Activated CD4-positive, alpha-beta T cell treated with anti-CD3 and anti-CD28 coated beads, Interleukin-2, amount 10 ng/mL, durations not matched to agents 7 days and 5 days (primary cell): ENCODE data around the gene ADAM33. TPM values are rescaled to one million over a fixed set of nuclear protein-coding genes. Genes with fewer than 3 reads are reported as not detected.

ENCODE experiments used
- CTCF ChIA-PET: fragments of 350-600 bp; sonication (Branson Sonifier 250); formaldehyde crosslinking; loops from one replicate; lab custom pipeline; 2021; ENCODE audit warnings: antibody characterized with exemption; lab: Charles Lee
- POLR2A ChIA-PET: fragments of 350-600 bp; sonication (Branson Sonifier 250); formaldehyde crosslinking; loops from one replicate; lab custom pipeline; 2021; ENCODE audit warnings: antibody characterized with exemption; lab: Charles Lee
- DNase-seq: peaks from one replicate; pipeline ENCODE4 v3.0.0-alpha.2; 2020
- H3K27ac Mint-ChIP-seq: one replicate; pipeline ENCODE4 v1.8.0; 2021; ENCODE audit warnings: mild to moderate bottlenecking, moderate library complexity, mixed read lengths
- H3K27me3 Mint-ChIP-seq: one replicate; pipeline ENCODE4 v1.8.0; 2021; ENCODE audit warnings: mixed read lengths
- H3K36me3 Mint-ChIP-seq: one replicate; pipeline ENCODE4 v1.8.0; 2021; ENCODE audit warnings: low read depth, mixed read lengths
- H3K4me1 Mint-ChIP-seq: one replicate; pipeline ENCODE4 v1.8.0; 2021; ENCODE audit warnings: mixed read lengths
- H3K4me3 Mint-ChIP-seq: one replicate; pipeline ENCODE4 v1.8.0; 2021; ENCODE audit warnings: mild to moderate bottlenecking, moderate library complexity, mixed read lengths
- H3K9me3 Mint-ChIP-seq: one replicate; pipeline ENCODE4 v1.8.0; 2021; ENCODE audit warnings: mixed read lengths
- total RNA-seq, 2 experiments: library from RNA; stranded (reverse); gene quantifications; one replicate each; pipeline ENCODE4 v1.2.3, GENCODE V29; 2021

ADAM33 gene
- total RNA-seq, 2 experiments from 2014 or later, result not detected

DNA sequence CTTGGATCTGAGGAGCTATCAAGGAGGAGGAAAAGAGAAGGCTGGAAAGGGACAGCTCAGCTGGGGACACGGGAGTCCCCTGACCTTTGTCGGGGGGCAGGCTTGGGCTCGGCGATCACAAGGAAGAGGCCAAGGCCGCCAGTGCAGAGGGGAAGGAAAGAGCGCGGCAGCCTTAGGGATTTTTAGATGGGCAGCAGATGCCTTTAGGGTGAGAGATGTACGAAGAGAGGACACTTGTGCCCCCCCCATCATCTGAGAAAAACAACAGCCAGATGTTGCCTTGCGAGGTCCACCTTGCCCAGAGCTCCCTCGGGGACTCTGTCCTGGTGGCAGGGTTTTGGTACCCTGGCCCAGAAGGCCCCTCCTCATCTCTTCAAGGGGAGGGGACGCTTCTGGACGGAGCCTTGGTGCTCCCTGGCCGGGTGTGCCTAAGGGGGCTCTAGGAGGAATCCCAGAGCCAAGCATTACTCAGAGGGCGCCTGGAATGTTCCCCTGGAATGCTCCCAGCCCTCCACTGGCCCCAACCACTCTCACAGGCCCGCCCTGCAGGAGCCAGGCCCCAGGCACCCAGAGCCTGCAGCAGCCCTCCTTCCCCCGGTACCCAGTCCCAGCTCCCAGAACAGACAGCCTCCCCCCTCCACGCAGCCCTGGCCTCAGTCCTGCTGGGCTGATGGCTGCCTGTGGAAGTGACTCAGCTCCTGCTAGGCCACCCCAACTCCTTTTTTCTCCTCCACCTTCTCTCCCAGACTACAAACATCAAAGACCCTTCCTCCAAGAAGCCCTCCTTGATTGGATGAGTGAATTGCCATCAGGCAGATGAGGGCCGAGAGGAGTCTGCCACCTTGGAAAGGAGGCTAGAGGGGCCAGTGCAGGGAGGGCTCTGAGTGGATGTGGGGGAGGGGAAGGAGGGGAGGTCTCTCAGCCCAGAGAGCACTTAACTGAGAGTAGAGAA lies 1.8 kb downstream of the ADAM33 start:
- Mint-ChIP-seq H3K4me1 (peaks cover 3% of the 10 kb centered on the region), H3K27me3 (peaks cover 58% of the 10 kb centered on the region), H3K4me3 (no peak overlapping the region), H3K36me3 (no peaks in the 10 kb centered on the region), H3K27ac (no peak overlapping the region), H3K9me3 (no peaks in the 10 kb centered on the region)
- DNase-seq, result no peak
- ChIA-PET POLR2A (no interaction called here), CTCF (interaction anchor here (0.6 to 1.7 kb wide), 3 partner anchors 15 to 205 kb away, joined by 3 read pairs; no protein-coding TSS in a partner anchor)

GRCh38 chr20:3678856-3679720 lies 2.7 kb downstream of the ADAM33 start:
- Mint-ChIP-seq H3K4me3 (no peak overlapping the region), H3K27me3 (peaks cover 60% of the 10 kb centered on the region), H3K9me3 (no peaks in the 10 kb centered on the region), H3K4me1 (peaks cover 3% of the 10 kb centered on the region), H3K27ac (no peak overlapping the region), H3K36me3 (no peaks in the 10 kb centered on the region)
- CTCF ChIA-PET, result interaction anchor here (0.6 to 2.2 kb wide), 4 partner anchors 13 to 204 kb away, joined by 3 to 6 read pairs (median 3); no protein-coding TSS in a partner anchor
- POLR2A ChIA-PET, result no interaction called here
- DNase-seq, result no peak

DNA sequence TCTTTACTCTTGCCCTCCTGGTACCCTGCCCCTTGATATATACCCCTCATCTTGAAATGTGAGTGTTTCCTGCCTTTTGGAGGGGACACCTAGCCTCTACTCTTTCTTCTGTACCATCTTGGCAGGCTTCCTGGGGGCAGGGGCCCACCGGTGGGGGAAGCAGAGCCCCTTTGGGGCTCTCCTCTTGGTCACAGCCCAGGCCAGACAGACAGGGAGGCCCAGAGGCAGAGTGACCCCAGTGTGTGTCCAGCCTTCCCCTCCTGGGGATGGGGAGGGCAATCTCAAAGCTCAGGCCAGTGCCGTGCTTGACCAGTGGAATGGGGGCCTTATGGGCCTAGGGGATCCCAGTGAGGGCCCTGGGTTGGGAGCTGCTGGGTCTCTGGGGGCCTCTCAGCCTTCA lies 3.6 kb downstream of the ADAM33 start:
- Mint-ChIP-seq H3K27ac (no peak overlapping the region), H3K27me3 (peaks cover 55% of the 10 kb centered on the region), H3K4me3 (no peak overlapping the region), H3K9me3 (no peaks in the 10 kb centered on the region), H3K4me1 (peaks cover 3% of the 10 kb centered on the region), H3K36me3 (no peaks in the 10 kb centered on the region)
- no peak for DNase-seq
- POLR2A ChIA-PET, result no interaction called here
- CTCF ChIA-PET, result interaction anchor here (1.0 to 2.2 kb wide), 3 partner anchors 12 to 26 kb away, joined by 3 to 6 read pairs (median 4); no protein-coding TSS in a partner anchor

DNA sequence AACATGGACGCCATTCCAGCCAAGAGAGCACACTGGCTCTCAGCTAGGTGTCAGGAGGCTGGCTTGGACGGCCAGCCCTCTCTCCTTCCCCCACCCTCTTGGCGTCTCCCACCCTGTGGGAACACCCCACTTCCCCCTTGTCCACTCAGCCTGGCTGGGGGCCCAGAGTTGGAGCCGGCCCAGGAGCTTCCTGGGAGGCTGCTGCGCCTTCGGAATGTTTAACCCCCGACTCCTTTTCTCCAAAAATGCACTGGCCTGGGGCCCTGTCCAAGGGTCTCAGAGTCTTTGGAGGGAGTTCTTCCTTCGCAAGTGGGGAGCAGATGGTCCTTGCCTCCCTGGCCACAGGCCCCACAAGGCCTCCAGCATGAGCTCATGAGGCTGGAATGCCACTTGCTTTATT lies 4.1 kb downstream of the ADAM33 start:
- H3K36me3 Mint-ChIP-seq, result no peaks in the 10 kb centered on the region
- H3K9me3 Mint-ChIP-seq, result no peaks in the 10 kb centered on the region
- POLR2A ChIA-PET, result no interaction called here
- no peak for DNase-seq
- peaks cover 56% of the 10 kb centered on the region for H3K27me3 Mint-ChIP-seq
- H3K4me3 Mint-ChIP-seq, result no peak overlapping the region
- CTCF ChIA-PET, result interaction anchor here (1.0 to 2.4 kb wide), 6 partner anchors 12 to 90 kb away, joined by 3 to 10 read pairs (median 5); partner anchors contain the start of gene ADISSP
- H3K4me1 Mint-ChIP-seq, result peaks cover 6% of the 10 kb centered on the region
- H3K27ac Mint-ChIP-seq, result no peak overlapping the region

DNA sequence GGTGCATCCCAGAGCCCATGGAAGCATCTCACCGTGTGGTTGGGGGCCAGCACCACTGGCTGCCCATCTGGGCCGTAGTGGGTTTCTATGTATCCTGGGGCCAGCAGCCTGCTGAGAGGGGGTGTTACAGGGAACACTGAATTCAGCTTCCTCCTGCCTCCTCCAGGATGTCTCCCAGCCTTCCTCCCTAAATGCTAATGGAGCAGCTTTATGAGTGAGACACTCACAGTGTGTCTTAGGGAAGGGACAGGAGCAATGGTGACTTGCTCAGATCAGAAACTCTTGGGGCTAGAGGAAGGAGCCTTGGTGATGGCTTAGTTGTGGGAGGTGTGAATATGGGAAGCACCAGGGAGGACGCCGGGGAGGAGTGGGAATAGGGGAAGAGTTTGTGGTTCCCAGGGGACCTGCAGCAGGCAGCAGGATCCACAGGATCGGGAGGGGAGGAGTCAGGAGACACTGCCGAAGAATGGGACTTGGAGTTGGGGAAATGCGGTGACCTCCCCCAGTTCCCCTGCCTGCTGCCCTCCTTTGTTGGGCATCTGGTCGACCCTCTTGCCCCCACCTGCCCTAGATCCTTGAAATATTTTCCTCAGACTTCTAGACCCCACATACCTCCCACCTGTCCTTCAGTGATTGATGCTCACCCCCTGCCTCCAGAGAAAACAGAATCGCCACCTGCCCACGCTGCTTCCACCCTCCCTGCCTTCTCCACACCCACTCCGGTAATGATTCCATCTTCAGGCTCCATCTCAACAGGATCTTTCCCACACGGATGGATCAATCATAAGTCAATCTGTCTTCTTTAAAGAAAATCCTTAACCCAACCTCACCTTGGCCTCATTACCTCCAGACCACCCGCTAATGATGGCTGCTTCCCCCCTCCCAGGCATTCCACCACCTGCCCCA lies 6.6 kb downstream of the ADAM33 start:
- no peak overlapping the region for H3K4me3 Mint-ChIP-seq
- H3K27me3 Mint-ChIP-seq, result peaks cover 56% of the 10 kb centered on the region
- H3K4me1 Mint-ChIP-seq, result peaks cover 6% of the 10 kb centered on the region
- H3K9me3 Mint-ChIP-seq, result no peaks in the 10 kb centered on the region
- no peaks in the 10 kb centered on the region for H3K36me3 Mint-ChIP-seq
- no peak overlapping the region for H3K27ac Mint-ChIP-seq
- POLR2A ChIA-PET, result no interaction called here
- CTCF ChIA-PET, result interaction anchor here (0.9 to 2.4 kb wide), 8 partner anchors 11 to 74 kb away, joined by 3 to 10 read pairs (median 4); no protein-coding TSS in a partner anchor
- no peak for DNase-seq

GRCh38 chr20:3674447-3674846 lies 7.4 kb downstream of the ADAM33 start:
- ChIA-PET POLR2A (no interaction called here), CTCF (interaction anchor here (0.5 to 1.1 kb wide), 3 partner anchors 31 to 73 kb away, joined by 3 to 6 read pairs (median 4); no protein-coding TSS in a partner anchor)
- H3K36me3 Mint-ChIP-seq, result no peaks in the 10 kb centered on the region
- peaks cover 60% of the 10 kb centered on the region for H3K27me3 Mint-ChIP-seq
- no peak for DNase-seq
- H3K9me3 Mint-ChIP-seq, result no peaks in the 10 kb centered on the region
- H3K27ac Mint-ChIP-seq, result no peak overlapping the region
- H3K4me3 Mint-ChIP-seq, result no peak overlapping the region
- peaks cover 6% of the 10 kb centered on the region for H3K4me1 Mint-ChIP-seq

DNA sequence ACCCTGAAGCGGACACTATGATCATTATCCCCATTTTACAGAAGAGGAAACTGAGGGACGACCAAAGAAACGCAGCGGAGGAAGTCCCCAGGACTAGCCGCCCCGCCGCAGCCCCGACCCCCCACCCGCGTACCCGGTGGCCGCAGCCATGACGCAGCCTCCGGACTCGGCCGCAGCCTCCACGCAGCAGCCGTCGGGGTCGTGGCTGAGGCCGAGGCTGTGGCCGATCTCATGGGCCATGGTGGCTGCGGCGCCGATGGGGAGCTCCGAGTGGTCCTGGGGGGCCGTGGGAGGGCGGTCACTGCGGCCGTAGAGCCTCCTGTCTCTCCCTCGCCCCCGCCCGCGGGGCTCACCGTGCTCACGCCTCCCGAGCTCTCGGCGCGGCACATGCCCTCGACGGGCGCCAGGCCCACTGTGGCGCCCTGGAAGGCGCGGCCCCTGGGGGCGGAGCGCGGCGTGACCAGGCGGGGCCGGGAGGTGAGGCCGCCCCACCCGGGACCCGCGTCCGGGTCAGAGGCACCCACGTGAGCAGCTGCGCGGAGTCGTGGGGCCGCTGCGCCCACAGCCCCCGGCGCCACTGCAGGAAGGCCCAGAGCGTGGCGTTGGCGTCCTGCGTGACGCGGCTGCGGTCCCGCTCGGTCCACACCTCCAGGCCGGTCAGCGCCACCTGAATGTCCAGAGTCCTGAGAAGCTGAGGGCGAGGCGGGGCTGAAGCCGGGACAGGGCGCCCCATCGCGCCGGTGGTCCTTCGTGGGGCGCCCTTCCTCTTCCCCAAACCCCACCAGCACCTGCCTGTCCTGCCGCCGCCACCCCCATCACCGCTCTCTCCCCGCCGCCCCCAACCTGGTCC lies 8.4 kb downstream of the ADAM33 start:
- no peak overlapping the region for H3K27ac Mint-ChIP-seq
- POLR2A ChIA-PET, result no interaction called here

DNA sequence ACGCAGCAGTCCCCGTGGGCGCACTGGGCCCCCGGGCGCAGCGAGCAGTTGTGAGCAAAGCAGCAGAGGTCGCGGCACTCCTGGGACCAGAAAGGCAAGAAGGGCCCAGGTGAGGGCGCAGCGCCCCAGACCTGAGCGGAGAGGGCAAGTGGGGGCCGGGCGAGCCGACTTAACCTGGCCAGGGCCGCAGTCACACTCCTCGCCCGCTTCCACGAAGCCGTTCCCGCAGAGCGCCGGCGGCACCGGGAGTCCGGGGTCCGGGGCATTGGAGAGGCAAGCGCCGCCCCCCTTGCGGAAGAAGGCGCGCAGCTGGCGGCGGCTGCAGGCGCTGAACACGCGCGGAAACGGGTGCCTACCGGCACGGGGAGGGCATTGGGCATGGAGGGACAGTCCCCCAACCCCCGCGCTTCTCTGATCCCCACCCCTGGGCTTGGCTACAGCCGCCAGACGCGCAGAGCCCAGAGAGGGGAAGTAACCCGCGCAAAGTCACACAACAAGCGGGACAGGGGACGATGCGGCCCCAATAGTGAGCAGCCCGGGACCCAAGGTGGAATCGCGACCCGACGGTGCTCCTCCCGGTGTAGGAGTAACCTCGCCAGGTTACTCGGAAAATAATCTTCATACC lies 9.2 kb downstream of the ADAM33 start:
- CTCF ChIA-PET, result interaction anchor here (0.5 to 1.4 kb wide), 3 partner anchors 12 to 208 kb away, joined by 3 to 6 read pairs (median 4); no protein-coding TSS in a partner anchor
- no peak overlapping the region for H3K4me3 Mint-ChIP-seq
- no peaks in the 10 kb centered on the region for H3K36me3 Mint-ChIP-seq
- no peak overlapping the region for H3K27ac Mint-ChIP-seq
- H3K9me3 Mint-ChIP-seq, result no peaks in the 10 kb centered on the region
- H3K27me3 Mint-ChIP-seq, result peaks cover 61% of the 10 kb centered on the region
- H3K4me1 Mint-ChIP-seq, result peaks cover 6% of the 10 kb centered on the region
- POLR2A ChIA-PET, result no interaction called here
- DNase-seq, result no peak

More for the DNA sequence above, 8.4 kb downstream of the ADAM33 start:
- CTCF ChIA-PET, result interaction anchor here (1.3 to 1.4 kb wide), 2 partner anchors 11 to 37 kb away, joined by 4 to 6 read pairs; no protein-coding TSS in a partner anchor
- Mint-ChIP-seq H3K4me3 (no peak overlapping the region), H3K9me3 (no peaks in the 10 kb centered on the region), H3K36me3 (no peaks in the 10 kb centered on the region), H3K4me1 (peaks cover 6% of the 10 kb centered on the region), H3K27me3 (peaks cover 58% of the 10 kb centered on the region)
- no peak for DNase-seq

- CTCF ChIA-PET, result interaction anchor here (0.5 to 1.3 kb wide), 2 partner anchors 13 to 208 kb away, joined by 3 to 4 read pairs; no protein-coding TSS in a partner anchor
- no peak overlapping the region for H3K4me3 Mint-ChIP-seq
- H3K4me1 Mint-ChIP-seq, result peaks cover 10% of the 10 kb centered on the region
- H3K27ac Mint-ChIP-seq, result no peak overlapping the region
- POLR2A ChIA-PET, result no interaction called here
- no peaks in the 10 kb centered on the region for H3K36me3 Mint-ChIP-seq
- DNase-seq, result no peak
- H3K9me3 Mint-ChIP-seq, result no peaks in the 10 kb centered on the region
- H3K27me3 Mint-ChIP-seq, result peaks cover 66% of the 10 kb centered on the region
These were observed 9.7 kb downstream of the ADAM33 start for GRCh38 chr20:3671986-3672546.

- CTCF ChIA-PET, result interaction anchor here (1.1 kb wide), 1 partner anchor 40 kb away, joined by 4 read pairs; no protein-coding TSS in a partner anchor
- no peak for DNase-seq
- peaks cover 63% of the 10 kb centered on the region for H3K27me3 Mint-ChIP-seq
These were observed 10.9 kb downstream of the ADAM33 start for GRCh38 chr20:3670945-3671344.

More at GRCh38 chr20:3670945-3671344, 10.9 kb downstream of the ADAM33 start:
- no peaks in the 10 kb centered on the region for H3K36me3 Mint-ChIP-seq
- H3K4me1 Mint-ChIP-seq, result peaks cover 15% of the 10 kb centered on the region
- H3K4me3 Mint-ChIP-seq, result no peak overlapping the region
- no peak overlapping the region for H3K27ac Mint-ChIP-seq
- no peaks in the 10 kb centered on the region for H3K9me3 Mint-ChIP-seq
- POLR2A ChIA-PET, result no interaction called here
